ENCODE results near the gene CEBPG. TPM values are rescaled to one million over a fixed set of nuclear protein-coding genes. Genes with fewer than 3 reads are reported as not detected.

Gene CEBPG
- total and polyA plus RNA-seq, 11 donors = 11.8 to 30.7 (median 14.7) TPM

DNA sequence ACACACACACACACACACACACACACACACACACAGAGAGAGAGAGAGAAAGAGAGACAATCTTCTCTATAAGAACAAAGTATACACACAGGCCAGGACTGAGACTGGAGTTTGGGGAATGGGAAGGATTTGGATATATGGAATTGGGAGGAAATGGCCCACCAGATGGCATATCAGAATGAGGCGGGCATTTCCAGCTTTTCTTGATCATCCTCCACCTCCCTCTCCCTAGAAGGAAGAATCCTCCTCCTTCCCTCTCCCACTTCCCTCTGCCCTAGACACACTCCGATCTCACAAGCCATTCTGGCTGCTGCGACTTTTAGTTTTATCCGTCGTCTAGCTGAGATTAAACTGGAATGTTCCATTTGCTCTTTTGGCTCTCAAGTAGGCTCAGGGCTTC lies 10.0 kb upstream of the CEBPG start:
- intact Hi-C loops (cut with DNase I) = no loop called here
- 60 to 69% (median 65%) methylated on average over 5 of the region's 5 CpGs for WGBS, 4 donors
- no peaks in the 10 kb centered on the region for H3K4me1 ChIP-seq

DNA sequence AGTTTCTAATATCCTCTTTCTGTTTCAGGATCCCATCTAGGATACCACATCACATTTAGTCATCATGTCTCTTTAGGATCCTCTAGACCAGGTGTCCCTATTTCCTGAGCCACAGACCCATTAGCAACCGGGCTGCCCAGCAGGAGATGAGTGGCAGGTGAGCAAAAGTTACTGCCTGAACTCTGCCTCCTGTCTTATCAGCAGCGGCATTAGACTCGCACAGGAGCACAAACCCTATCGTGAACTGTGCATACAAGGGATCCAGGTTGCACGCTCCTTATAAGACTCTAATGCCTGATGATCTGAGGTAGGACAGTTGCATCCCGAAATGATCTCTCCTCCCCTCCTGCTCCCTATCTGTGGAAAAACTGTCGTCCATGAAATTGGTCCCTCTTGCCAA lies 7.8 kb upstream of the CEBPG start:
- TF ChIP-seq, protein P1, sequence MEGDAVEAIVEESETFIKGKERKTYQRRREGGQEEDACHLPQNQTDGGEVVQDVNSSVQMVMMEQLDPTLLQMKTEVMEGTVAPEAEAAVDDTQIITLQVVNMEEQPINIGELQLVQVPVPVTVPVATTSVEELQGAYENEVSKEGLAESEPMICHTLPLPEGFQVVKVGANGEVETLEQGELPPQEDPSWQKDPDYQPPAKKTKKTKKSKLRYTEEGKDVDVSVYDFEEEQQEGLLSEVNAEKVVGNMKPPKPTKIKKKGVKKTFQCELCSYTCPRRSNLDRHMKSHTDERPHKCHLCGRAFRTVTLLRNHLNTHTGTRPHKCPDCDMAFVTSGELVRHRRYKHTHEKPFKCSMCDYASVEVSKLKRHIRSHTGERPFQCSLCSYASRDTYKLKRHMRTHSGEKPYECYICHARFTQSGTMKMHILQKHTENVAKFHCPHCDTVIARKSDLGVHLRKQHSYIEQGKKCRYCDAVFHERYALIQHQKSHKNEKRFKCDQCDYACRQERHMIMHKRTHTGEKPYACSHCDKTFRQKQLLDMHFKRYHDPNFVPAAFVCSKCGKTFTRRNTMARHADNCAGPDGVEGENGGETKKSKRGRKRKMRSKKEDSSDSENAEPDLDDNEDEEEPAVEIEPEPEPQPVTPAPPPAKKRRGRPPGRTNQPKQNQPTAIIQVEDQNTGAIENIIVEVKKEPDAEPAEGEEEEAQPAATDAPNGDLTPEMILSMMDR (IDR thresholded peaks at IDR 0.05) = no peak
- TF ChIP-seq POLR2A (IDR thresholded peaks at IDR 0.05) = no peak
- intact Hi-C loops (cut with DNase I) = no loop called here
- ATAC-seq (no peak), DNase-seq (no peak)
- H3K4me1 ChIP-seq = no peaks in the 10 kb centered on the region
- no peak overlapping the region for H3K4me3 ChIP-seq
- no peaks in the 10 kb centered on the region for H3K36me3 ChIP-seq
- H3K27ac ChIP-seq = no peak overlapping the region
- 65 to 70% (median 68%) methylated on average over 7 of the region's 7 CpGs for WGBS, 4 donors
- peaks cover 0 to 11% (median 0%) of the 10 kb centered on the region in 9 donors for H3K27me3 ChIP-seq
- H3K9me3 ChIP-seq = no peaks in the 10 kb centered on the region

More for the DNA sequence above, 10.0 kb upstream of the CEBPG start:
- Histone ChIP-seq H3K4me3 (no peak overlapping the region), H3K27ac (no peak overlapping the region), H3K36me3 (no peaks in the 10 kb centered on the region), H3K9me3 (no peaks in the 10 kb centered on the region), H3K27me3 (peaks cover 0 to 11% (median 0%) of the 10 kb centered on the region in 9 donors)
- TF ChIP-seq, protein P1 (IDR thresholded peaks at IDR 0.05) = no peak
- TF ChIP-seq POLR2A (IDR thresholded peaks at IDR 0.05) = no peak
- no peak for DNase-seq
- ATAC-seq = no peak

- peaks cover 0 to 11% (median 0%) of the 10 kb centered on the region in 9 donors for H3K27me3 ChIP-seq
- H3K9me3 ChIP-seq = no peaks in the 10 kb centered on the region
- H3K4me1 ChIP-seq = no peaks in the 10 kb centered on the region
- no peak overlapping the region for H3K27ac ChIP-seq
- no peak for TF ChIP-seq POLR2A (IDR thresholded peaks at IDR 0.05)
- TF ChIP-seq, protein P1 (IDR thresholded peaks at IDR 0.05) = no peak
- intact Hi-C loops (cut with DNase I) = no loop called here
- 65 to 86% (median 75%) methylated on average over 6 of the region's 6 CpGs for WGBS, 4 donors
- no peak overlapping the region for H3K4me3 ChIP-seq
- no peaks in the 10 kb centered on the region for H3K36me3 ChIP-seq
- ATAC-seq (no peak), DNase-seq (no peak)
These were observed 7.4 kb upstream of the CEBPG start for GRCh38 chr19:33366127-33366526.

- DNase-seq (no peak), ATAC-seq (no peak)
- Histone ChIP-seq H3K36me3 (no peaks in the 10 kb centered on the region), H3K9me3 (no peaks in the 10 kb centered on the region), H3K4me1 (peaks cover 0 to 6% (median 0%) of the 10 kb centered on the region in 12 donors), H3K27me3 (peaks cover 0 to 11% (median 0%) of the 10 kb centered on the region in 9 donors), H3K4me3 (no peak overlapping the region), H3K27ac (no peak overlapping the region)
- TF ChIP-seq, protein P1 (IDR thresholded peaks at IDR 0.05) = no peak
- TF ChIP-seq POLR2A (IDR thresholded peaks at IDR 0.05) = no peak
- WGBS, 4 donors = 68 to 94% (median 85%) methylated on average over 5 of the region's 5 CpGs
- intact Hi-C loops (cut with DNase I) = no loop called here
These were observed 6.6 kb upstream of the CEBPG start for GRCh38 chr19:33366897-33367296.

Data from heart left ventricle (tissue), 16 donors.